SIG-M5 (cell line): ENCODE results near the gene MRTFA.

Experiments used
- DNase-seq: peaks from one replicate; lab custom pipeline; 2025; lab: John Stamatoyannopoulos, UW

The MRTFA gene

GRCh38 chr22:40426594-40427333 is 209.8 kb downstream of the MRTFA start:
- no peak for DNase-seq

- no peak for DNase-seq
These were observed 211.4 kb downstream of the MRTFA start for GRCh38 chr22:40425082-40425481.

- no peak for DNase-seq
These were observed 212.5 kb downstream of the MRTFA start for GRCh38 chr22:40423882-40424640.

- DNase-seq, result no peak
These were observed 213.2 kb downstream of the MRTFA start for GRCh38 chr22:40423310-40423688.

GRCh38 chr22:40422558-40423309 is 213.8 kb downstream of the MRTFA start:
- no peak for DNase-seq

- DNase-seq, result no peak
These were observed 214.6 kb downstream of the MRTFA start for GRCh38 chr22:40421941-40422340.

- DNase-seq, result no peak
These were observed 215.5 kb downstream of the MRTFA start for GRCh38 chr22:40421082-40421350.

GRCh38 chr22:40420341-40421081 is 216.0 kb downstream of the MRTFA start:
- DNase-seq, result no peak

GRCh38 chr22:40419718-40420117 is 216.8 kb downstream of the MRTFA start:
- DNase-seq, result no peak

GRCh38 chr22:40418366-40419201 is 217.9 kb downstream of the MRTFA start:
- DNase-seq, result no peak

- no peak for DNase-seq
These were observed 218.6 kb downstream of the MRTFA start for GRCh38 chr22:40417881-40418280.

GRCh38 chr22:40417041-40417440 is 219.5 kb downstream of the MRTFA start:
- no peak for DNase-seq

GRCh38 chr22:40416636-40417035 is 219.9 kb downstream of the MRTFA start:
- DNase-seq, result no peak

GRCh38 chr22:40416267-40416570 is 220.3 kb downstream of the MRTFA start:
- DNase-seq, result no peak

GRCh38 chr22:40415531-40416266 is 220.8 kb downstream of the MRTFA start:
- no peak for DNase-seq

GRCh38 chr22:40414838-40415505 is 221.5 kb downstream of the MRTFA start:
- no peak for DNase-seq

GRCh38 chr22:40414311-40414710 is 222.2 kb downstream of the MRTFA start:
- DNase-seq, result no peak

GRCh38 chr22:40413873-40414272 is 222.6 kb downstream of the MRTFA start:
- DNase-seq, result no peak

- peak; percentile 39 for DNase-seq
These were observed 224.1 kb downstream of the MRTFA start for GRCh38 chr22:40412441-40412840.

GRCh38 chr22:40411506-40411861 is 225.0 kb downstream of the MRTFA start:
- DNase-seq, result no peak
